ENCODE data around the gene DPP7. TPM values are rescaled to one million over a fixed set of nuclear protein-coding genes. Genes with fewer than 3 reads are reported as not detected.

The DPP7 gene
- total RNA-seq (100 to 1,000 TPM in 8 of 9 donors, 10 to 100 TPM in 1; 96.6 to 137 (median 119) TPM), polyA plus RNA-seq (100 to 1,000 TPM; 112 to 260 TPM)
- long read RNA-seq, donor 1, transcript DPP7-201 (13 exons, 1,590 nt): major isoform, 155 of 248 reads
- long read RNA-seq, donor 1, partial matches to known transcripts: 35 of 248 reads
- long read RNA-seq, donor 1, other reads (novel, unspliced or antisense): 54 of 248 reads
- long read RNA-seq, donor 2, transcript DPP7-201 (13 exons, 1,590 nt): major isoform, 609 of 934 reads
- long read RNA-seq, donor 2, transcript DPP7-210 (5 exons, 958 nt): minor isoform, 15 of 934 reads
- long read RNA-seq, donor 2, partial matches to known transcripts: 102 of 934 reads
- long read RNA-seq, donor 2, other reads (novel, unspliced or antisense): 208 of 934 reads
- long read RNA-seq, donor 3, transcript DPP7-201 (13 exons, 1,590 nt): major isoform, 91 of 151 reads
- long read RNA-seq, donor 3, transcript DPP7-210 (5 exons, 958 nt): minor isoform, 5 of 151 reads
- long read RNA-seq, donor 3, partial matches to known transcripts: 29 of 151 reads
- long read RNA-seq, donor 3, other reads (novel, unspliced or antisense): 26 of 151 reads

DNA sequence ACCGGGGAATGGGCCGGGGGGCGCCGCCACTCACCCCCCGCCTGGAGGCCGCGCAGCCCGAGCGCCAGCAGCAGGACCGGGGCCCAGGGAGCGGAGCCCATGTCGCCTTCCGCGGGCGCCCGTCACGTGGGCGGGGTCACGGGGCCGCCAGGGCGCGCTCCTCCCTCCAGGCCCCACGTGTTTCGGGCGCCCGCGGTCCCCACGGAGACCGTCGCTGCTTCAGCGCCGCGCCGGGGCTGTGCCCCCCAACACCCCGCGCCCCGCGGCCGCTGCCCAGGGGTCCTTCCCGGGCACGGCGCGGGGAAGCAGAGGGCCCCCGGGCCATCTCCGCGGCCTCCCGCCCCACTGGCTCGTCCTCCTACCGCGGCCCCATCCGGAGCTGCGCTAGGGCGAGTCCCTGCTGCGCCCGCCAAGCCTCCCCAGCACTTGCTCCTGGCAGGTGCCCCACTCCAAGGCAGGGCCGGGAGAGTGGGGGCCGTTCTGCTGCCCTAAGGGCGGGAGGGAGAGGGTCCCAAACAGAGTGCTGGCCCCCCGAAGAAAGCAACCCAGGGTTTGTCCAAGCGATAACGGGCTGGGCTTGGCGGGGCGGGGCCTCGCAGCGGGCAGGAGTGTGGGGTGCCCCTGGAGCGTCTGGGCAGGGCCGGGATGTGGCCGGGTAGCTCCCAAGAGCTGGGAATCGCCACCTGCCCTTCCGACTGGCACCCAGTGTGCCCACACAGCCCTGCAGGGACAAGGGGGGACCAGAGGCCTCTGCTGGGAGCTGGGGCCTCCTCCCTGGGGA lies at the start of gene DPP7:
TSS of gene DPP7 (minus strand) at position 121 of the 781 bp plus-strand sequence. CDS start at position 101, 20 bp downstream.
- 6 to 18% (median 8%) methylated on average over 26 to 70 of the region's 70 CpGs; no CpG with 5 or more reads in 1 of the 4 donors for WGBS, 4 donors
- peak; percentile 11 to 84 (median 80) for ATAC-seq
- peak within 1 kb of the TSS; percentile 56 to 94 (median 78) for H3K4me3 ChIP-seq
- DNase-seq: peak; percentile 78 to 87 (median 85)
- peaks cover 0 to 34% (median 18%) of the 10 kb centered on the region in 9 donors for H3K36me3 ChIP-seq
- intact Hi-C loops (cut with DNase I): loop anchor here in 2 of 10 donors (5.0 to 10.0 kb wide), 3 partner anchors 70 to 122 kb away; partner anchors contain the start of genes ANAPC2 (in 1 of the 2), CYSRT1 (in 1 of the 2), RNF224 (in 1 of the 2) and SSNA1 (in 1 of the 2)
- no peaks in the 10 kb centered on the region for H3K27me3 ChIP-seq
- TF ChIP-seq, protein P1, sequence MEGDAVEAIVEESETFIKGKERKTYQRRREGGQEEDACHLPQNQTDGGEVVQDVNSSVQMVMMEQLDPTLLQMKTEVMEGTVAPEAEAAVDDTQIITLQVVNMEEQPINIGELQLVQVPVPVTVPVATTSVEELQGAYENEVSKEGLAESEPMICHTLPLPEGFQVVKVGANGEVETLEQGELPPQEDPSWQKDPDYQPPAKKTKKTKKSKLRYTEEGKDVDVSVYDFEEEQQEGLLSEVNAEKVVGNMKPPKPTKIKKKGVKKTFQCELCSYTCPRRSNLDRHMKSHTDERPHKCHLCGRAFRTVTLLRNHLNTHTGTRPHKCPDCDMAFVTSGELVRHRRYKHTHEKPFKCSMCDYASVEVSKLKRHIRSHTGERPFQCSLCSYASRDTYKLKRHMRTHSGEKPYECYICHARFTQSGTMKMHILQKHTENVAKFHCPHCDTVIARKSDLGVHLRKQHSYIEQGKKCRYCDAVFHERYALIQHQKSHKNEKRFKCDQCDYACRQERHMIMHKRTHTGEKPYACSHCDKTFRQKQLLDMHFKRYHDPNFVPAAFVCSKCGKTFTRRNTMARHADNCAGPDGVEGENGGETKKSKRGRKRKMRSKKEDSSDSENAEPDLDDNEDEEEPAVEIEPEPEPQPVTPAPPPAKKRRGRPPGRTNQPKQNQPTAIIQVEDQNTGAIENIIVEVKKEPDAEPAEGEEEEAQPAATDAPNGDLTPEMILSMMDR (IDR thresholded peaks at IDR 0.05): peak in 1 of 12 donors; percentile 5
- TF ChIP-seq POLR2A (IDR thresholded peaks at IDR 0.05): peak in 1 of 2 donors; percentile 50
- peaks cover 0 to 45% (median 23%) of the 10 kb centered on the region in 12 donors for H3K4me1 ChIP-seq
- no peaks in the 10 kb centered on the region for H3K9me3 ChIP-seq
- peak within 1 kb of the TSS; percentile 49 to 90 (median 72) for H3K27ac ChIP-seq

DNA sequence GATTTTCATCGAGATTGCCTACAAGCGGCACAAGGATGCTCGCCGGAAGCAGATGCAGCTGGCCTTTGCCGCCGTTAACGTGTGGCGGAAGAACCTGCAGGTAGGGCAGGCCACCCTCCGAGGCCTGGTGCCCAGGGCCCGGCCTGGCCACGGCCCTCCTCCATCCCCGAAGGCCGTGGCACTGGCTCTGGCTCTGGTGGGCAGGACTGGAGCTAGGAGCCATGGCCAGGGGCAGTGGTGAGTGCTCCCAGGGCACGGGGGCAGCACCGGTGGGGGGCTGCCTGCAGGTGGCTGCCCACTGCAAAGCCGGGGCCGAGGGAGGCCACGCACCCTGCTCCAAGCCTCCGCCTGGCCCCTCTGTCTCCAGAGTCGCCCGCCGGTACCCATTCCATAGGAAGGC lies 49.3 kb upstream of the DPP7 start:
- no peak for DNase-seq
- H3K27ac ChIP-seq: no peak overlapping the region
- ATAC-seq: no peak
- H3K27me3 ChIP-seq: peaks cover 71 to 100% (median 95%) of the 10 kb centered on the region in 9 donors
- H3K4me3 ChIP-seq: no peak overlapping the region
- H3K4me1 ChIP-seq: peaks cover 2 to 41% (median 22%) of the 10 kb centered on the region in 12 donors
- no peak for TF ChIP-seq POLR2A (IDR thresholded peaks at IDR 0.05)
- TF ChIP-seq, protein P1 (IDR thresholded peaks at IDR 0.05): no peak
- WGBS, 4 donors: 81 to 91% (median 82%) methylated on average over 8 to 22 of the region's 22 CpGs
- no peaks in the 10 kb centered on the region for H3K36me3 ChIP-seq
- no peaks in the 10 kb centered on the region for H3K9me3 ChIP-seq
- intact Hi-C loops (cut with DNase I): no loop called here

DNA sequence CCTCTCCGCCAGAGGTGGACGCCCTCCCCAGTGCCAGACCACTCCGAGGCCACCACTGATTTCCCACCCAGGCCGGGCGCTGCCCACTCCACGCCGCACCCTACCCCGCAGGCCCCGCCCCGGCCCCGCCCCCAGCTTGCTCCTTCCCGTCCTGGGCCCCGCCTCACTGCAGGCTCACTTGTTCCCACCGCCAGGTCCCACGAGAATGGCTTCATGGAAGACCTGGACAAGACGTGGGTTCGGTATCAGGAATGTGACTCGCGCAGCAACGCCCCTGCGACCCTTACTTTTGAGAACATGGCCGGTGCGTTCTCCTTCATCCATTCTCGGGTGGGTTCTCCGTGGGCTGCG lies 48.8 kb upstream of the DPP7 start:
- Histone ChIP-seq H3K4me3 (peak overlapping the region in 10 of 12 donors; percentile 15 to 41 (median 32)), H3K27me3 (peaks cover 71 to 100% (median 97%) of the 10 kb centered on the region in 9 donors), H3K9me3 (no peaks in the 10 kb centered on the region), H3K27ac (no peak overlapping the region), H3K36me3 (no peaks in the 10 kb centered on the region), H3K4me1 (peaks cover under 1 to 36% (median 18%) of the 10 kb centered on the region in 12 donors)
- intact Hi-C loops (cut with DNase I): no loop called here
- 29 to 49% (median 36%) methylated on average over 15 to 26 of the region's 26 CpGs for WGBS, 4 donors
- DNase-seq (no peak), ATAC-seq (peak in 1 of 4 donors; percentile 4)
- TF ChIP-seq POLR2A (IDR thresholded peaks at IDR 0.05): no peak
- TF ChIP-seq, protein P1 (IDR thresholded peaks at IDR 0.05): no peak
